Measurements from ENCODE around the gene GALM.

DNA sequence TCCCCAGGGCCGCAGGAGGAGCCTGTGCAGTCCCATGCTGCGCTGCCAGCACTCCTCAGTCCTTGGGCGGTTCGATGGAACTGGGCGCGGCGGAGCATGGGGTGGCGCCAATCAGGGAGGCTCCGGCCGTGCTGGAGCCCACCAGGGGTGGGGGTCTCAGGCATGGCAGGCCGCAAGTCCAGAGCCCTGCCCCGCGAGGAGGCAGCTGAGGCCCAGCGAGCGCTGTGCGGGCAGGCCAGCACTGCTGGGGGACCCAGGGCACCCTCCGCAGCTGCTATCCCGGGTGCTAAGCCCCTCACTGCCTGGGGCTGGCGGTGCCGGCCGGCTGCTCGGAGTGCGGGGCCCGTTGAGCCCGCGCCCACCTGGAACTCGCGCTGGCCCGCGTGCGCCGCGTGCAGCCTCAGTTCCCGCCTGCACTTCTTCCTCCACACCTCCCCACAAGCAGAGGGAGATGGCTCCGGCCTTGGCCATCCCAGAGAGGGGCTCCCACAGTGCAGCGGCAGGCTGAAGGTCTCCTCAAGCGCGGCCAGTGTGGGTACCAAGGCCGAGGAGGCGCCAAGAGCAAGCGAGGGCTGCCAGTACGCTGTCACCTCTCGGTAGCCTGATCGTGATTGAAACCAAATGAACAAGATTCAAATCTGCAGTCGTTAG is 22.8 kb upstream of the GALM start:
- TF ChIP-seq, protein P1, sequence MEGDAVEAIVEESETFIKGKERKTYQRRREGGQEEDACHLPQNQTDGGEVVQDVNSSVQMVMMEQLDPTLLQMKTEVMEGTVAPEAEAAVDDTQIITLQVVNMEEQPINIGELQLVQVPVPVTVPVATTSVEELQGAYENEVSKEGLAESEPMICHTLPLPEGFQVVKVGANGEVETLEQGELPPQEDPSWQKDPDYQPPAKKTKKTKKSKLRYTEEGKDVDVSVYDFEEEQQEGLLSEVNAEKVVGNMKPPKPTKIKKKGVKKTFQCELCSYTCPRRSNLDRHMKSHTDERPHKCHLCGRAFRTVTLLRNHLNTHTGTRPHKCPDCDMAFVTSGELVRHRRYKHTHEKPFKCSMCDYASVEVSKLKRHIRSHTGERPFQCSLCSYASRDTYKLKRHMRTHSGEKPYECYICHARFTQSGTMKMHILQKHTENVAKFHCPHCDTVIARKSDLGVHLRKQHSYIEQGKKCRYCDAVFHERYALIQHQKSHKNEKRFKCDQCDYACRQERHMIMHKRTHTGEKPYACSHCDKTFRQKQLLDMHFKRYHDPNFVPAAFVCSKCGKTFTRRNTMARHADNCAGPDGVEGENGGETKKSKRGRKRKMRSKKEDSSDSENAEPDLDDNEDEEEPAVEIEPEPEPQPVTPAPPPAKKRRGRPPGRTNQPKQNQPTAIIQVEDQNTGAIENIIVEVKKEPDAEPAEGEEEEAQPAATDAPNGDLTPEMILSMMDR (IDR thresholded peaks at IDR 0.05; ENCODE audit: insufficient read depth, low read length, poor library complexity, severe bottlenecking): no peak
- TF ChIP-seq EZH2phosphoT487 (conservative IDR thresholded peaks at IDR 0.05; ENCODE audit: low read length): no peak

All from SU-DHL-6 (cell line).